K562 (cell line): ENCODE results near the gene AANAT. TPM values are rescaled to one million over a fixed set of nuclear protein-coding genes. Genes with fewer than 3 reads are reported as not detected.

Experiments used
- ATAC-seq: fragments of 200-7000 bp; cut with Tn5 transposase; 3 replicates; pipeline ENCODE4 v1.9.1; 2020; ENCODE audit warnings: moderate library complexity
- BruUV-seq: library from RNA; stranded (reverse); fragments of 400-500 nt; replicated peaks from 2 replicates; lab custom pipeline; 2021; lab: Mats Ljungman, UMichigan
- CTCF ChIA-PET: fragments of 300-600 bp; formaldehyde crosslinking; extraction: SDS; loops from one replicate; lab custom pipeline; 2021; ENCODE audit warnings: low intra/inter-chr PET ratio; lab: Yijun Ruan, JAX
- POLR2A ChIA-PET: fragments of 300-600, 350-650 bp; sonication (Branson Sonifier 250); formaldehyde crosslinking; extraction: SDS; loops from one replicate; lab custom pipeline; 2021; ENCODE audit warnings: antibody characterized with exemption, inconsistent platforms; lab: Yijun Ruan, JAX
- DNase-seq, 4 experiments: peaks; one replicate each; pipeline versions ENCODE4 v3.0.0 to v3.0.0-alpha.2; 2011 to 2018; ENCODE audit warnings: low spot score in 3 of 4, mixed read lengths in 3 of 4; ENCODE audit errors: extremely low read depth in 1 of 4
- FAIRE-seq: peaks from 2 replicates; lab custom pipeline; 2011; peaks lifted over from hg19 to GRCh38; lab: Jason Lieb, UNC
- H2AFZ ChIP-seq: 2 replicates; pipeline ENCODE4 v1.6.0; 2011; ENCODE audit warnings: low read depth, low read length, control low read depth, inconsistent platforms
- H3K27ac ChIP-seq: fragments of 200-600 bp; 3 replicates; pipeline ENCODE4 v1.8.0; 2011; ENCODE audit warnings: low read depth, mild to moderate bottlenecking, control low read depth, inconsistent platforms, low read length, moderate library complexity, mixed read lengths; ENCODE audit errors: extremely low read depth
- H3K27me3 ChIP-seq, 2 experiments: fragments of 300-600 bp in 1 of 2; 2 replicates in 1 of 2; 3 replicates in 1 of 2; pipeline versions ENCODE4 v1.6.0 to v1.8.0; 2011; ENCODE audit warnings: inconsistent platforms in 2 of 2, low read length in 2 of 2, mild to moderate bottlenecking in 1 of 2, mixed read lengths in 1 of 2, moderate library complexity in 1 of 2; ENCODE audit not compliant: control insufficient read depth in 2 of 2, insufficient read depth in 2 of 2
- H3K36me3 ChIP-seq: fragments of 300-600 bp; 3 replicates; pipeline ENCODE4 v1.8.0; 2011; ENCODE audit warnings: mild to moderate bottlenecking, low read length, inconsistent platforms; ENCODE audit not compliant: control insufficient read depth, insufficient read depth
- H3K4me1 ChIP-seq, 2 experiments: fragments of 200-600 bp in 1 of 2; replicated peaks in 1 of 2; 2 replicates in 1 of 2; 3 replicates in 1 of 2; pipeline versions ENCODE4 v1.5.1 to v1.8.0; 2011; ENCODE audit warnings: inconsistent platforms in 2 of 2, low read length in 2 of 2, mild to moderate bottlenecking in 1 of 2, mixed read lengths in 1 of 2, moderate library complexity in 1 of 2; ENCODE audit not compliant: control insufficient read depth in 2 of 2, insufficient read depth in 2 of 2
- H3K4me2 ChIP-seq: 2 replicates; pipeline ENCODE4 v1.6.1; 2011; ENCODE audit warnings: low read length, control low read depth, inconsistent platforms, mixed read lengths; ENCODE audit not compliant: insufficient read depth
- H3K4me3 ChIP-seq: fragments of 200-600 bp; sonication (generic), shearing (Covaris generic); 2 replicates; pipeline ENCODE4 v1.5.1; 2016; ENCODE audit warnings: control low read depth, inconsistent platforms
- H3K79me2 ChIP-seq: fragments of 200-600 bp; 3 replicates; pipeline ENCODE4 v1.8.0; 2011; ENCODE audit warnings: low read length, inconsistent platforms; ENCODE audit not compliant: control insufficient read depth, insufficient read depth
- H3K9ac ChIP-seq, 2 experiments: 2 replicates each; pipeline versions ENCODE4 v1.6.0 to v1.6.1; 2011; ENCODE audit warnings: low read depth in 2 of 2, low read length in 2 of 2, control low read depth in 1 of 2, inconsistent platforms in 1 of 2, mild to moderate bottlenecking in 1 of 2, mixed read lengths in 1 of 2; ENCODE audit not compliant: insufficient read depth in 1 of 2
- H3K9me1 ChIP-seq: one replicate; pipeline ENCODE4 v1.6.0; 2011; ENCODE audit warnings: inconsistent platforms, mild to moderate bottlenecking, low read length, moderate library complexity; ENCODE audit not compliant: control insufficient read depth, insufficient read depth
- H3K9me3 ChIP-seq: replicated peaks from 2 replicates; pipeline ENCODE4 v1.5.1; 2011; ENCODE audit warnings: low read depth, low read length, inconsistent platforms; ENCODE audit not compliant: control insufficient read depth, insufficient read depth
- H4K20me1 ChIP-seq: replicated peaks from 2 replicates; pipeline ENCODE4 v1.6.1; 2011; ENCODE audit warnings: low read length, inconsistent platforms, mixed read lengths; ENCODE audit not compliant: control insufficient read depth, insufficient read depth
- CBFA2T3 ChIP-seq: fragments of 450-650 bp; IDR thresholded peaks from 2 replicates; pipeline ENCODE4 v1.6.1; 2017
- ZSCAN32 ChIP-seq: fragments of 450-650 bp; formaldehyde crosslinking; IDR thresholded peaks from 2 replicates; pipeline ENCODE4 v1.4.0; 2020; ENCODE audit warnings: mild to moderate bottlenecking, moderate library complexity
- WGBS: fragments of 100-300 bp; shearing (Covaris generic); methylation state at CpG from one replicate; pipeline ENCODE4 v1.1.6; 2016; ENCODE audit warnings: low coverage, mixed read lengths; ENCODE audit not compliant: insufficient coverage; ENCODE audit errors: missing lambda C conversion rate; 5-methylcytosine and 5-hydroxymethylcytosine counted together
- in situ Hi-C: fragments of 300-500 bp; cut with MboI; formaldehyde crosslinking; loops from 4 replicates; pipeline ENCODE4 v1.15.0; 2018; ENCODE audit warnings: inconsistent platforms, mixed read lengths
- intact Hi-C: fragments of 100-400 bp; cut with micrococcal nuclease; formaldehyde crosslinking; loops from 2 replicates; pipeline ENCODE4 v1.14.2; 2022
- polyA plus RNA-seq, 8 experiments: library from polyadenylated mRNA; depleted of rRNA in 4 of 8; stranded (reverse) in 5 of 8; unstranded in 3 of 8; fragments of >200 nt; fragmentation: Nextera tagmentation in 2 of 8; fragmentation: Illumina TruSeq in 1 of 8; extraction: Ambion mirVana in 2 of 8; extraction: Trizol in 1 of 8; gene quantifications; 2 replicates each; pipeline versions ENCODE4 v1.2.1 to v1.2.3, GENCODE V29; 2011 to 2014; ENCODE audit warnings: inconsistent platforms in 1 of 8, missing spikeins in 1 of 8
- total RNA-seq, 7 experiments: library from RNA; depleted of rRNA in 6 of 7; stranded (reverse); fragments of >200 nt in 6 of 7; fragmentation: Illumina TruSeq in 2 of 7; extraction: Trizol in 2 of 7; gene quantifications; 2 replicates each; pipeline versions ENCODE4 v1.2.1 to v1.2.3, GENCODE V29; 2011 to 2021; ENCODE audit warnings: low replicate concordance in 1 of 7
- TF ChIP-seq, protein P1 (sequence below): fragments of 450-650 bp; formaldehyde crosslinking; IDR thresholded peaks from 2 replicates; pipeline ENCODE4 v1.4.0; 2020; ENCODE audit warnings: mild to moderate bottlenecking, mixed read lengths

Gene AANAT
- total and polyA plus RNA-seq, 9 of the 15 experiments (the other 6 are each of a cell fraction or from before 2014, with no cell fraction given): not detected

- POLR2A ChIA-PET: interaction anchor here (0.7 to 2.1 kb wide), 3 partner anchors 11 to 23 kb away, joined by 4 to 6 read pairs (median 6); no protein-coding TSS in a partner anchor
- Histone ChIP-seq H3K27ac (no peak overlapping the region), H3K9me1 (no peaks in the 10 kb centered on the region), H3K36me3 (no peaks in the 10 kb centered on the region), H3K79me2 (no peaks in the 10 kb centered on the region; the same call in 2 of the 3 replicates), H4K20me1 (no peaks in the 10 kb centered on the region)
- TF ChIP-seq CBFA2T3 (no peak), ZSCAN32 (CRISPR knock-in tag) (no peak)
- TF ChIP-seq, protein P1, sequence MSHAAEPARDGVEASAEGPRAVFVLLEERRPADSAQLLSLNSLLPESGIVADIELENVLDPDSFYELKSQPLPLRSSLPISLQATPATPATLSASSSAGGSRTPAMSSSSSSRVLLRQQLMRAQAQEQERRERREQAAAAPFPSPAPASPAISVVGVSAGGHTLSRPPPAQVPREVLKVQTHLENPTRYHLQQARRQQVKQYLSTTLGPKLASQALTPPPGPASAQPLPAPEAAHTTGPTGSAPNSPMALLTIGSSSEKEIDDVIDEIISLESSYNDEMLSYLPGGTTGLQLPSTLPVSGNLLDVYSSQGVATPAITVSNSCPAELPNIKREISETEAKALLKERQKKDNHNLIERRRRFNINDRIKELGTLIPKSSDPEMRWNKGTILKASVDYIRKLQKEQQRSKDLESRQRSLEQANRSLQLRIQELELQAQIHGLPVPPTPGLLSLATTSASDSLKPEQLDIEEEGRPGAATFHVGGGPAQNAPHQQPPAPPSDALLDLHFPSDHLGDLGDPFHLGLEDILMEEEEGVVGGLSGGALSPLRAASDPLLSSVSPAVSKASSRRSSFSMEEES (CRISPR knock-in tag): 0 out of 2 replicates have a peak, but pooled peaks have one; percentile 16
- TF ChIP-seq, all 486 proteins: peak for 1
- no TSS peak for BruUV-seq
- Histone ChIP-seq H3K9me3 (no peaks in the 10 kb centered on the region), H3K4me2 (no peak overlapping the region), H2AFZ (no peak overlapping the region), H3K9ac (peak overlapping the region in 1 of 2 experiments; percentile 26; a peak in 2 of 4 replicates), H3K4me3 (no peak overlapping the region), H3K27me3 (peaks cover 0 to 20% of the 10 kb centered on the region in 2 experiments; a peak in 3 of 5 replicates), H3K4me1 (peaks cover 7 to 24% of the 10 kb centered on the region in 2 experiments; a peak in 4 of 5 replicates)
- WGBS: 62% methylated on average over 21 of the region's 21 CpGs
- CTCF ChIA-PET: no interaction called here
- FAIRE-seq (no peak), DNase-seq (no peak), ATAC-seq (no peak)
- intact Hi-C loops (no loop called here), in situ Hi-C loops (no loop called here)
Measured at GRCh38 chr17:76481071-76481655, 13.8 kb downstream of the AANAT start.
